ENCODE measurements around the gene RTKN2. TPM values are rescaled to one million over a fixed set of nuclear protein-coding genes. Genes with fewer than 3 reads are reported as not detected.

The RTKN2 gene
- total and polyA plus RNA-seq, 10 of the 15 experiments (the other 5 are each of a cell fraction or from before 2014, with no cell fraction given): 0.10 TPM; not detected in 9

DNA sequence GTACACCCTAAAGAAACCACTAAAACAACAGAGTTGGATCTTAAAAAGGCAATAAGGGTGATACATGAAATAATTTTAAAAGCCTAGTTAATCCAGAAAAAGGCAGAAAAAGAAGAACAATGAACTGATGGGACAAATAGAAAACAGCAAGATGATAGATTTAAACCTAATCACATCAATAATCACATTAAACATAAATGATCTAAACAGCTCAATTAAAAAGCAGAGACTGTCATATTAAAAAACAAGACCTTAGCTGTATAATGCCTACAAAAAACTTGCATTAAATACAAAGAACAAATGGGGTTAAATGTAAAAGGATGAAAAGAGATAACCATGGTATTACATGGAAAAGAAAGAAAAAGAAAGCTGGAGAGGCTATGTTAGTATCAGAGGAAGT, 96.2 kb downstream of the RTKN2 start:
- Histone ChIP-seq H4K20me1 (ENCODE audit: control insufficient read depth, insufficient read depth) (no peaks in the 10 kb centered on the region), H3K36me3 (ENCODE audit: control insufficient read depth in 2 of 2, insufficient read depth in 2 of 2, low read length in 1 of 2) (no peaks in the 10 kb centered on the region), H3K9me3 (replicated peaks; ENCODE audit: control insufficient read depth, insufficient read depth, low read length) (no peaks in the 10 kb centered on the region; the same call in none of the 3 replicates), H3K79me2 (ENCODE audit: control insufficient read depth, insufficient read depth, low read length) (no peaks in the 10 kb centered on the region), H3K27ac (ENCODE audit: control insufficient read depth, insufficient read depth) (no peak overlapping the region), H3K9ac (ENCODE audit: control insufficient read depth, insufficient read depth, low read length) (no peak overlapping the region), H3K27me3 (replicated peaks in 1 of 2; ENCODE audit: control insufficient read depth in 2 of 2, insufficient read depth in 2 of 2, low read length in 1 of 2) (no peaks in the 10 kb centered on the region), H3K4me2 (ENCODE audit: control insufficient read depth, insufficient read depth) (no peak overlapping the region), H3K4me3 (no peak overlapping the region), H2AFZ (ENCODE audit: control insufficient read depth, low read depth, low read length) (no peak overlapping the region), H3K4me1 (ENCODE audit: control insufficient read depth, insufficient read depth, low read length) (peaks cover 3% of the 10 kb centered on the region; the same call in 1 of the 2 replicates)
- no TSS peak for BruUV-seq (replicated peaks)
- peak; percentile 38 for FAIRE-seq
- ChIA-PET RAD21 (ENCODE audit: unreplicated experiment) (no interaction called here), CTCF (interaction anchor here (0.6 kb wide), 1 partner anchor 1098 kb away, joined by 3 read pairs; no protein-coding TSS in a partner anchor), POLR2A (no interaction called here), SMC1A (ENCODE audit: uncharacterized antibody, unreplicated experiment) (no interaction called here)
- no peak for DNase-seq (ENCODE audit: low read depth, low spot score)
- intact Hi-C loops (cut with micrococcal nuclease; ENCODE audit: unreplicated experiment): no loop called here
- no peak for TF ChIP-seq CREB1 (IDR thresholded peaks at IDR 0.05; ENCODE audit: low read depth)
- in situ Hi-C loops (cut with MboI): no loop called here
- no peak for ATAC-seq

GRCh38 chr10:62171791-62172190, 96.9 kb downstream of the RTKN2 start:
- Histone ChIP-seq H3K4me2 (ENCODE audit: control insufficient read depth, insufficient read depth) (no peak overlapping the region), H2AFZ (ENCODE audit: control insufficient read depth, low read depth, low read length) (no peak overlapping the region), H3K36me3 (ENCODE audit: control insufficient read depth in 2 of 2, insufficient read depth in 2 of 2, low read length in 1 of 2) (no peaks in the 10 kb centered on the region), H3K4me3 (no peak overlapping the region), H3K9me3 (replicated peaks; ENCODE audit: control insufficient read depth, insufficient read depth, low read length) (no peaks in the 10 kb centered on the region; the same call in none of the 3 replicates), H3K9ac (ENCODE audit: control insufficient read depth, insufficient read depth, low read length) (no peak overlapping the region), H3K27me3 (replicated peaks in 1 of 2; ENCODE audit: control insufficient read depth in 2 of 2, insufficient read depth in 2 of 2, low read length in 1 of 2) (no peaks in the 10 kb centered on the region), H3K79me2 (ENCODE audit: control insufficient read depth, insufficient read depth, low read length) (no peaks in the 10 kb centered on the region), H3K27ac (ENCODE audit: control insufficient read depth, insufficient read depth) (no peak overlapping the region), H4K20me1 (ENCODE audit: control insufficient read depth, insufficient read depth) (no peaks in the 10 kb centered on the region), H3K4me1 (ENCODE audit: control insufficient read depth, insufficient read depth, low read length) (peaks cover 7% of the 10 kb centered on the region; the same call in 1 of the 2 replicates)
- ChIA-PET CTCF (no interaction called here), POLR2A (no interaction called here), SMC1A (ENCODE audit: uncharacterized antibody, unreplicated experiment) (no interaction called here), RAD21 (ENCODE audit: unreplicated experiment) (no interaction called here)
- FAIRE-seq: no peak
- ATAC-seq: no peak
- intact Hi-C loops (cut with micrococcal nuclease; ENCODE audit: unreplicated experiment): no loop called here
- BruUV-seq (replicated peaks): no TSS peak
- in situ Hi-C loops (cut with MboI): no loop called here
- 51% methylated on average over 2 of the region's 2 CpGs for WGBS (ENCODE audit: insufficient coverage, insufficient replicate concordance, low lambda C conversion rate, missing lambda C conversion rate)
- no peak for DNase-seq (ENCODE audit: low read depth, low spot score)
- TF ChIP-seq CBX3 (IDR thresholded peaks at IDR 0.05; ENCODE audit: borderline replicate concordance, low read depth) (no peak), CUX1 (IDR thresholded peaks at IDR 0.05; ENCODE audit: insufficient replicate concordance, low read depth, low read length) (no peak), BMI1 (IDR thresholded peaks at IDR 0.05; ENCODE audit: borderline replicate concordance) (no peak), BHLHE40 (IDR thresholded peaks at IDR 0.05; ENCODE audit: borderline replicate concordance in 1 of 2, low read depth in 2 of 2, low read length in 1 of 2) (no peak), E2F4 (IDR thresholded peaks at IDR 0.05; ENCODE audit: low read depth, low read length) (no peak), MXI1 (IDR thresholded peaks at IDR 0.05; ENCODE audit: low read depth, low read length) (no peak), GATAD2B (conservative IDR thresholded peaks at IDR 0.05; ENCODE audit: low read depth) (no peak)
- TF ChIP-seq, protein P1, sequence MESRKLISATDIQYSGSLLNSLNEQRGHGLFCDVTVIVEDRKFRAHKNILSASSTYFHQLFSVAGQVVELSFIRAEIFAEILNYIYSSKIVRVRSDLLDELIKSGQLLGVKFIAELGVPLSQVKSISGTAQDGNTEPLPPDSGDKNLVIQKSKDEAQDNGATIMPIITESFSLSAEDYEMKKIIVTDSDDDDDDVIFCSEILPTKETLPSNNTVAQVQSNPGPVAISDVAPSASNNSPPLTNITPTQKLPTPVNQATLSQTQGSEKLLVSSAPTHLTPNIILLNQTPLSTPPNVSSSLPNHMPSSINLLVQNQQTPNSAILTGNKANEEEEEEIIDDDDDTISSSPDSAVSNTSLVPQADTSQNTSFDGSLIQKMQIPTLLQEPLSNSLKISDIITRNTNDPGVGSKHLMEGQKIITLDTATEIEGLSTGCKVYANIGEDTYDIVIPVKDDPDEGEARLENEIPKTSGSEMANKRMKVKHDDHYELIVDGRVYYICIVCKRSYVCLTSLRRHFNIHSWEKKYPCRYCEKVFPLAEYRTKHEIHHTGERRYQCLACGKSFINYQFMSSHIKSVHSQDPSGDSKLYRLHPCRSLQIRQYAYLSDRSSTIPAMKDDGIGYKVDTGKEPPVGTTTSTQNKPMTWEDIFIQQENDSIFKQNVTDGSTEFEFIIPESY (IDR thresholded peaks at IDR 0.05): no peak
